Astrocyte of the hippocampus (primary cell): ENCODE results near the gene KYAT1.
A peak's percentile ranks its signal among the peaks of the same experiment; 100 is the strongest.

Experiments
- DNase-seq: peaks from one replicate; pipeline ENCODE4 v3.0.0; 2011; ENCODE audit warnings: low read depth, low spot score

KYAT1 gene

DNA sequence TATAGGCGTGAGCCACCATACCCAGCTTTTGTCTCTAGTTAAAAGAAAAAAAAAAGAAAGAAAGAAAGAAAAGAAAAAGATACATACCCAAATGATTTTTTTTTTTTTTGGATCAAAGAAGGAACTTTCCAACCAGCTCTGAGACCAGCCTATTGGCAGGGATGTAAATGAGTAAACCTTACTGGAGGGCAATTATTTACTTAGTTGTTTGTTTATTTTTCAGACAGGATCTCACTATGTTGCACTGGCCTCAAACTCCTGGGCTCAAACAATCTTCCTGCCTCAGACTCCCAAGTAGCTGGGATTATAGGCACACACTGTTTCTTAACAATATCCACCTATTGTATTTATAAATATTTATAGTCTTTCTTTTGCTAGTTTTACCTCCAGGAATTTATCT is 41.2 kb downstream of the KYAT1 start:
- DNase-seq: no peak

DNA sequence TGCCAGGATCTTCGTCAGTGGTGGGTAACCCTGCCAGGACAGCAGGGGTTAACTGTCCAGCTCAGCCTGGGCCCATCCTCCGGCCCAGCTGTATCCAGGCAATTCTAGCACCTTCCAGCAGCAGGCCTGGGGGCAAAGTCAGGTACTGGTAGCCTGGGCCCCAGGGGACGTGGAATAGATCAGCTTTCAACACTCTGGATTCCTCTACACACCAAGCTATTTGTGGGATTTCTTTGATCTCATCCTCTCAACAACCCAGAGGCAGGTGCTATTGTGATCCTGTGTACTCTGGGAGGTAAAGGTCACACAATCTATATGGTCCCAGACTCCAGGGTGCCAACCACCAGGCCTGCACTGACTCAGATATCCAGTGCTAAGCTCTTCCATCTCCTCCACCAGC is 43.4 kb downstream of the KYAT1 start:
- DNase-seq: no peak

DNA sequence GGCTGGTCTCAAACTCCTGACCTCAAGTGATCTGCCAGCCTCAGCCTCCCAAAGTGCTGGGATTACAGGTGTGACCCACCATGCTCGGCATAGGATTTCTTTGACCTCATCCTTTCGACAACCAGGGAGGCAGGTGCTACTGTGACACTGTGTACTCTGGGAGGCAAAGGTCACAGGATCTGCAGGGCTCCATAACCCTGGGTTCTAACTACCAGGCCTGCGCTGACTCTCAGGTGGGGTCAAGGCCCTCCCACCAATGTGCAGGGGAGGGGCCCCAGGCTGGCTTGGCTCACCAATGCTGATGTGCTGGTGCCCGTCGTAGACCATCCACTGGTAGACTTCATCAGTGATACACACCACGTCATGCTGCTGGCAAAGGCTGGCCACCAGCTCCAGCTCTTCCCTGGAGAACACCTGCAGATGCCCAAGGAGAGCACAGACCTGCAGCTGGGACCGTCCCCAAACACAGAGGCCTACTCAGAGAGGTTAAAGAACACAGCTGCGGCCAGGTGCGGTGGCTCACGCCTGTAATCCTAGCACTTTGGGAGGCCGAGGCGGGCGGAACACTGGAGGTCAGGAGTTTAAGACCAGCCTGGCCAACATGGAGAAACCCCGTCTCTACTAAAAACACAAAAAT is 45.1 kb downstream of the KYAT1 start:
- no peak for DNase-seq

- DNase-seq: no peak
Measured at GRCh38 chr9:128835246-128836210, 46.2 kb downstream of the KYAT1 start.

- no peak for DNase-seq
Measured at GRCh38 chr9:128833696-128834095, 48.1 kb downstream of the KYAT1 start.

GRCh38 chr9:128829477-128830251 is 52.1 kb downstream of the KYAT1 start, which contains the start of gene SPOUT1:
Gene SPOUT1, minus strand, starts transcription at chr9:128829794. Its CDS starts 14 bp downstream, at chr9:128829780.
- peak; percentile 97 for DNase-seq

GRCh38 chr9:128828719-128829452 is 52.9 kb downstream of the KYAT1 start:
- DNase-seq: no peak

GRCh38 chr9:128828267-128828666 is 53.5 kb downstream of the KYAT1 start:
- DNase-seq: no peak

- DNase-seq: no peak
Measured at GRCh38 chr9:128825923-128826700, 55.6 kb downstream of the KYAT1 start.

- no peak for DNase-seq
Measured at GRCh38 chr9:128824911-128825310, 56.8 kb downstream of the KYAT1 start.

DNA sequence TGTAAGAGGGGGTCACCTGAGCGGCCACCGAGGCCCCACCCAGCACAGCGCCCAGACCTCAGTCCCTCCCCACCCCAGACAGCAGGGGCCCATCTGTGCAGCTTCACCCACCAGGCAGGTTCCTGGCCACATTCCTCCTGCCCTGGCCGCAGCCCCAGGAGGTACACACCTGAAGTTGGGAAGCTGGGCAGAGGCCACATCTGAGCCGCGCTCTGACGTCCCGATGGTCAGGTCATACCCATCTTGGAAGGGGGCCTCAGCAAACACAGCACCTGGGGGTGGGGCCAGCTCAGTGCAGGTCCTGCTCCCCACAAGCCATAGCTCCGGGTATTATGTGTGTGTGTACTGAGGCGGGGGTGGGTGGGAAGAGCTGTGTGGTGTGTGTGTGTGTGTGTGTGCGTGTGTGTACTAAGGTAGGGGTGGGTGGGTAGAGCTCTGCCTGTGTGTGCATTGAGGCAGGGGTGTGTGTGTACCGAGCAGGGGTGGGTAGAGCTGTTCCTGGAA is 57.8 kb downstream of the KYAT1 start:
- no peak for DNase-seq

- no peak for DNase-seq
Measured at GRCh38 chr9:128823362-128823902, 58.3 kb downstream of the KYAT1 start.

GRCh38 chr9:128822407-128823042 is 59.2 kb downstream of the KYAT1 start:
- DNase-seq: no peak

DNA sequence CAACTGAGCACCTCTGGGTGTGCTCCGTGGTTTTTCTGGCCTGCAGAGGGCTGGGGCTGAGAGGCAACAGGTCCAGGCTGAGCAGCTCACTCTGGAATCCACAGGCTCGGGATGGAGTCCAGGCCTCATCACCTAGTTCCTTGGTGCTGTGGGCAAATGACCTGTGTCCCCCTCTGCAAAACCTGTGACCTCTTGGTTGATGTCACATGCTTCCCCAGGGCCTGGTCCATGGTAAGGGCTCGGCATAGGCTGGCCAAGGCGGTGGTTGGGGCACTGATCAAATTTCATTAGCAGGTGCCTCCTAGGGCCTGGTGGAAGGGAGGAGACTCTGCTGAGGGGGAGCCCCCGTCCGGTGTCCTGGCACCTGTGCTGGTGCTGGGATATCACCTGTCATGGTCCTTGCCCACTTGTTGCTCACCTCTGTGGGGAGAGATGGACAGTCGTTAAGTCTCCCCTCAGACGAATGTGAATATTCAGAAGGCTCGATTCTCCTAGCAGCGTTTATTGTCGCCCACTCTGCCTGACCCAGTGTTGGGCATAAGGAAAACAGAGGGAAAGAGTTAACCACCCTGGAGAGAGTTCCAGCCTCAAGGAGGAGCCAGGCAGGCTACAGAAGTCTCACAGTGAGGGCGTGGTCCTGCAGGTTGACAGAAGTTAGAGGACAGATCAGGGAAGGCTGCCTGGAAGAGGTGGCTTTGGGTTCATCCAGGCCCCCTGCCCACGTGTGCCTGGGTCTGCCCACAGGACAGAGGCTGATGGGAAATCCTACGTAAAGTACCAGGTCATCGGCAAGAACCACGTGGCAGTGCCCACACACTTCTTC is 60.0 kb downstream of the KYAT1 start:
- no peak for DNase-seq

- no peak for DNase-seq
Measured at GRCh38 chr9:128820665-128821583, 60.8 kb downstream of the KYAT1 start.

DNA sequence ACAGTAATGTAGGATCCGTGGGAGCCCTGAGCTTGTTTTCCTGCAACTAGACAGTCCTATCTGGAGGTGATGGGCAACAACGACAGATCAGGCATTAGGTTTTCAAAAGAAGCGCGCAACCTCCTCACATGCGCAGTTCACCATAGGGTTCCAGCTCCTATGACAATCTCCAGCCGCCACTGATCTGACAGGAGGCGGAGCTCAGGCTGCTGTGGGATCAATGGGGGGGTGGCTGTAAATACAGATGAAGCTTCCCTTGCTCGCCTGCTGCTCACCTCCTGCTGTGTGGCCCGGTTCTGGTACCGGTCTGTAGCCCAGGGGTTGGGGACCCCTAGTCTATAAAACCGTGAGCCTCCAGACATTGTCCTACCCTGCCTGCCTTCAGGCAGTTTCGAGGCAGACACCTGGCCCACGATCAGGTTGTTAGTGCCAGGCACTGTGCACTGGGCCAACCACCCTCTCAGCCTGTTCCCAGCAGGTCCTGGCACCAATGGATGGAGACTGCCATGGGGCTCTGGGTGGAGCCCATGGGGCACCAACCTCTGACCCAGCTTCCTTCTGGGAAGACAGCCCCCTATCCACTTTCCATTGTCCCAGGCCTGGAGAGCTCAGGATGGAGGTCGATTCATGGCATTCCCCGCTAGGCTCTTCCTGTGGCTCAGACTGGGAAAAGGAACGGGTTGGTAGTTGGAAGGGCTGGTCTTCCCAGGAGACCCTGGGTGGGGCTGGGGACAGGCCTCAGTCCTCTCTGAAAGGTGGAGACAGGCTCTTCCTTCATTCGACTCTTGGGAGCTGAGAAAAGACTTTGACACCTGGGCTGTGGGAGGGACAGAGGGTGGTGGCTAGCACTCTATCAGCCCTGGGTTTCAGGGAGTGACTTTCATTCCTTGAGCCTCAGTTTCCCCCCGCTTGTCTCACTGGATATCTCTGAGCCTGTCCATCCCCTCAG is 61.8 kb downstream of the KYAT1 start:
- no peak for DNase-seq
